HG02642 (cell line): ENCODE measurements around the gene LANCL3.
"Not testable (repeated sequence)": the region's sequence is repeated elsewhere in the genome, so short reads cannot be mapped to it uniquely, and the experiment has no call there.

Experiments
- ATAC-seq: cut with Tn5 transposase; IDR thresholded peaks from one replicate; pipeline ENCODE4 v1.9.1; 2021; ENCODE audit warnings: mild to moderate bottlenecking; ENCODE audit not compliant: unreplicated experiment, poor library complexity

LANCL3 gene

DNA sequence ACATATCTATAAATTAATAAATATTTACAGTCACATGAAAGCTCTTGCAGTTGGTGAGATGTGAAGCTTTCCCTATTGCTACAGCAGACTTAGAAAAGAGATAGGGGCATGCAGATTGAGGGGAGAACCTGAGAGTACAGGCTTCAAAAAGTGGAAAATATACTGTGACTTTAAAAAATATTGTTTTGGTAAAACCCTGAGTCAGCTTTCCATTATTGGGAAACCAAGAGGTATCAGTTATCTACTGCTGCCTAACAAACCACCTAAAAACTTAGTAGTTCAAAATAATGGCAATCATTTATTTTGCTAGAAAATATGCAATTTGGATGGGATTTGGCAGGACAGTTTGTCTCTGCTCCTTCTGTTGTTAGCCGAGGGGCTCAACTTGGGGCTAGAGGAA lies 38.3 kb downstream of the LANCL3 start:
- ATAC-seq = no peak

- ATAC-seq = no peak
Observed at GRCh38 chrX:37613933-37614332, 42.5 kb downstream of the LANCL3 start.

GRCh38 chrX:37627602-37628001 lies 56.1 kb downstream of the LANCL3 start:
- no peak for ATAC-seq

GRCh38 chrX:37638047-37638446 lies 66.6 kb downstream of the LANCL3 start:
- ATAC-seq = no peak

- ATAC-seq = no peak
Observed at GRCh38 chrX:37640142-37640541, 68.7 kb downstream of the LANCL3 start.

- no peak for ATAC-seq
Observed at GRCh38 chrX:37641859-37642258, 70.4 kb downstream of the LANCL3 start.

DNA sequence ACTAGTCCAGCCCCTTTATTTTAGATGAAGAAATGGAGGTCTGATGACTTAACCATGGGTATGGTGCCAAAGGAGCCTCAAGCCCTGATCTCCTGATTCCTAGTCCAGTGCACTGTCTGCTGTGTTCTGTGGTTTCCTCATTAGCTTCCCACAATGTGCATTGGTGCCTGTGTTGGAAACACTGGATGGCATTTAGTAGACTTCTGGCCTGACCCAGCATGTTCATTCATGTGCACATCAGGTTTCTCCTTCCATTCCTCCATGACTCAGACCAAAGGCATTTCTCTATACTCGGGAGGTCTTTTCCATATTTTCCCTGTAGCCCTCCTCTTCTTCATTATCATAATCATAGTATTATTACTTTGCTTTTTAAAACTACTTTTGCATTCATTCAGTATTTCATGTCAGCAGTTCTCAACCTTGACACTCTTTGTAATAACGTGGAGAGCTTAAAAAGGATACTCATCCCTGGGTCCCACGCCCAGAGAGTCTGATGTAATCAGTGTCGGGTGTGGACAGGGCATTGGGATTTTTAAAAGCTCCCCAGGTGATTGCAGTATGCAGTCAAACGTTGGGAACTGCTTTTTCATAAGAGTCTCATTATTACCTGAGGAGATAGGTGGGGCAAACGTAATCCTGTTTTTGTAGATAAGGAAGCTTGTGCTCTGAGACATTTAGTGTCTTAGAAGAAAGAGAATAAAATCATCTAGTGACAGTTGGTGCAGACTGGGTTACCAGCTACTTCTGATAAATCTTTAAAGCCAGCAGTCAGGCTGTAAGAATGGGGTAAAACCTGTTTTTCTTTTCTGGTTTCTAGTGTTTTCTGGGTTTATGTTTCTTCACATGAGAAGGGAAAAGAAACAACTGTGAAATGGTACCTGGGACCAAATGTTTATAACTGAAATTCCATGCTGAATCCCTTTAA lies 73.2 kb downstream of the LANCL3 start:
- ATAC-seq = no peak

- no peak for ATAC-seq
Observed at GRCh38 chrX:37646254-37646653, 74.8 kb downstream of the LANCL3 start.

GRCh38 chrX:37650879-37651278 lies 79.4 kb downstream of the LANCL3 start:
- ATAC-seq = not testable (repeated sequence)

- no peak for ATAC-seq
Observed at GRCh38 chrX:37651921-37652452, 80.5 kb downstream of the LANCL3 start.

DNA sequence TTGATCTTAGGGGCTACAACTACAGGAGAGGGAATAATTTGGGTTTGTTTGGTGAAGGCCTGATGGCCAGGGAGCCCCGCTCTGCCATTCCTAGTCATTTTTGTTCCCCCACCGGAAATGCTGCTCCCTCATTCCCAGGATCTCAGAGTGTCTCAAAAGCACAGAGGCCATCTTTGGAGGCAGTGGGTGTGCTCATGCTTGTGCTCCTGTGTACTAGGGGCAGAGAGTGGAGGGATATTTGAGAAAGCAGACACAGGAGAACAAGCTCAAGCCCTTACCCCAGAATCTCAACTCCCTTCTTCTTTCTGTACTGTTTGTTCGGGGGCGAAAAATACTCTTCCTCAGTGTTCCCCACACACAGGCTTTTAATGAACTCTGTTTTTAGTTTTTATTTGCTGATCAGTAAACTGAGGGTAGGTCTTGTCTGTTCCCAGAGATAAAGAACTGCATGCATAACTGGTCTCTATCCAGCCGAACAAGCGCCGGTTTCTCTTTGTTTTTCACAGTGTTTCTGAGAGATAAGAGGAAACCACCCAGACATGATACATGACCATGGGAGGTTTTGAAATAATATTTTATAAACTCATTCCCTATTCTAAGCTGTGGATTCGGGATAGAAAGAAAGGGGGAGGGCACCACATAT lies 81.2 kb downstream of the LANCL3 start:
- no peak for ATAC-seq

DNA sequence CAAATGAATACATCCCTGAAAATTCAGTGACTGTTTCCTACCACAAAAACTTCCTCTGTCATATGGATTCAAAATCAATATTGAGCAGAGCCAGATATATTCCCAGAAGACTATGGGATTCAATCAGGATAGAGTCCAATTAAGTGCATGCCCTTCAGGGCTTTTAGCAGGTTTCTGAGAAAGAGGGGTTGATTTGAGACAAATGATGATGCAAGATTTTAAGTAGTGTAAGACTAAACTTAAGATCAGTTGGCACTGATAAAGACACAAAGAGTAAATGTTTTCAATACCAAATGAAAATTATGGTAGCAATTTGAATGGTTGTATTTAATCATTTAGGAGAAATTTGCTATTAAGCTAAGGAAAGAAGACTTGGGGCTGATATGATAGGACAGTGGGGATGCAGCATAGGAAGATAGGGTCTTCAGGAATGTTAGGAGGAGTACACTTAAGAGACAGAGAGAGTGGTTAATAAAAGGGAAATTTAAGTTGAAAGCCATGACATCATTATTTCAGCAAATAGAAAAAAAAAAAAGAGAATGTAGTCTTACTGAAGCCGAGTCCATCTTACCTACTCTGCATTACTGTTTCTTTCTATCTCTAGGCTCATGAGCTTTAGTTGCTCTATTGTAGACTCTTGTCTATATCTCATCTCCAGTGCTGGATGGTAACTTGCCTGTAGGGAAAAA lies 82.1 kb downstream of the LANCL3 start:
- no peak for ATAC-seq

GRCh38 chrX:37658343-37659030 lies 87.0 kb downstream of the LANCL3 start:
- no peak for ATAC-seq

- ATAC-seq = no peak
Observed at GRCh38 chrX:37659047-37659446, 87.6 kb downstream of the LANCL3 start.

DNA sequence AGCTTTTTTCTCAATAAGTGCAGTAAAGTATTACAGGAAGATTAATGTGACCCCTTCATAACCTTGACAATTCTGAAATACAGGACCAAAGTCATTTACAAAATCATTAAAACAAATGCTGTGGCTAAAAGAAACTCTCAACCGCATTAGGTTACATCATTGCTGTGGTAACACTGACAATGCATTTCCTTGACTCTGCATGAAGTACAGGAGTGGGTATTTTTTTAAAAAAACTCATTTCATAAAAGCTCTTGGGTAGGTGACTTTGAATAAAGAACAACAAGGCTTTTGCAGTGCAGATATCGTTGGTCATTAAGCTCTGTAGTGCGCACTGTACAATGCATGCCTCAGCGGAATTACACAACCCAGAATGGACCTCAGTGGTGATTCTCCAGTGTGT lies 90.7 kb downstream of the LANCL3 start:
- no peak for ATAC-seq

- no peak for ATAC-seq
Observed at GRCh38 chrX:37666516-37666915, 95.1 kb downstream of the LANCL3 start.

- ATAC-seq = no peak
Observed at GRCh38 chrX:37667141-37667540, 95.7 kb downstream of the LANCL3 start.

DNA sequence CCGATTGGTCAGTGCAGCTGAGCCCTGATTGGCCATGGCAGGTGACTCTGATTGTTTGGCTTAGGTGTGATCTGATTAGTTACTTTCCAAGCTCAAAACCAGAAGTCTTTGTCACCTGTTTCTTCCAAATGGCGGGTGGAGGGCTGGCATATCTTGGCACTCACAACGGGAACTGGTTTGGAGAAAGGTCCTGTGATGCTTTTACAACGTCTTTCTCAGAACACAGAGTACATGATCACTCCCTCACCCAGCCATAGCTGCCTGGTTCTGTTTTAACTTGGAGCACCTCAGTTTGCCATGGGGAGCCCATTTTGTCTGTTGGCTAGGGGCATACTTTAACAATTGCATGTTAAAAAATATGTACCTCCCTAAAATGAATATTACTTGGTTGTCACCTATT lies 101.1 kb downstream of the LANCL3 start:
- no peak for ATAC-seq

DNA sequence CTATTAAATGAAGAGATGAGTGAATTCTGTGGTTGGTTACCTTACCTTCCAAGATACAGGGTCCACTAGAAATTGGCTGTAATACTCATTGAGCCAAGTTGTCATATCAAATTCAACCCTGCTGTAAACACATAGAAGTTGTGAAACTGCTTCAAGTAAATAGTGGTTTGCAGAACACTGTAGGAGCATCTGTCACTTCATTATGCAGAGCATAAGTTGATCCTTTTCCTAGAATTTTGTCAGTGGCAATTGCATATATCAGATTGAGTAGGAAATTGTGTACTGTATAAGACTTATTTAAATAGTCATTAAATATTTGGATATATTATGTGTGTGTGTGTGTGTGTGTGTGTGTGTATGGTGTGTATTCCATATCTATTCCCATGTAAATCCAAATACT lies 105.3 kb downstream of the LANCL3 start:
- ATAC-seq = no peak

- ATAC-seq = no peak
Observed at GRCh38 chrX:37677243-37677642, 105.8 kb downstream of the LANCL3 start.
